GM18868 (cell line): ENCODE results near the gene IL23A.
"Not testable (repeated sequence)": the region's sequence is repeated elsewhere in the genome, so short reads cannot be mapped to it uniquely, and the experiment has no call there.

Experiments
- ATAC-seq: cut with Tn5 transposase; IDR thresholded peaks from one replicate; pipeline ENCODE4 v1.9.1; 2021; ENCODE audit warnings: mild to moderate bottlenecking, moderate library complexity; ENCODE audit not compliant: unreplicated experiment

Gene IL23A, protein sequence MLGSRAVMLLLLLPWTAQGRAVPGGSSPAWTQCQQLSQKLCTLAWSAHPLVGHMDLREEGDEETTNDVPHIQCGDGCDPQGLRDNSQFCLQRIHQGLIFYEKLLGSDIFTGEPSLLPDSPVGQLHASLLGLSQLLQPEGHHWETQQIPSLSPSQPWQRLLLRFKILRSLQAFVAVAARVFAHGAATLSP

DNA sequence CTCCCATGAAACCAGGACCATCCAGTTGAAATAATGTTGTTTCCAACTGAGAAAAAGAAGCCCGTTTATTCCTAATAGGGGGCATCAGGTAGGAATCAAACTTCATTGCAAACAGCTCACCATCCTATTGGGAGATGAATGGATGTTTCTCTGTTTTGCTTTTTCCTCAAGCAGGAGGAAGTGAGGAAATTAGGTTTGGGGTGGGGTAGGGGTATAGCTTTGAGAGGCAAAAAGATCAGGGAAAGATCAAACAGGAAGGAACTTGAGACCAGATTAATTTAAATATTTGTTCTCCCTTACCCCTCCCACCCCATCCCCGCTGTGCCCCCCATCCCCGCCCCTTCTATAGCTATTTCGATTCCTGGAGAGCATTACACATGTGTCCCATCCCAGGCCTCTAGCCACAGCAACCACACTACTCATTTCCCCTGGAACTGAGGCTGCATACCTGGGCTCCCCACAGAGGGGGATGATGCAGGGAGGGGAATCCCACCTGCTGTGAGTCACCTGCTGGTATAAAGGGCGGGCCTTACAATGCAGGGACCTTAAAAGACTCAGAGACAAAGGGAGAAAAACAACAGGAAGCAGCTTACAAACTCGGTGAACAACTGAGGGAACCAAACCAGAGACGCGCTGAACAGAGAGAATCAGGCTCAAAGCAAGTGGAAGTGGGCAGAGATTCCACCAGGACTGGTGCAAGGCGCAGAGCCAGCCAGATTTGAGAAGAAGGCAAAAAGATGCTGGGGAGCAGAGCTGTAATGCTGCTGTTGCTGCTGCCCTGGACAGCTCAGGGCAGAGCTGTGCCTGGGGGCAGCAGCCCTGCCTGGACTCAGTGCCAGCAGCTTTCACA lies at the start of gene IL23A:
Gene IL23A, plus strand, starts transcription at position 577 of the 850 bp plus-strand sequence. Its CDS starts 161 bp downstream, at position 738.
- peak; percentile 63 for ATAC-seq

DNA sequence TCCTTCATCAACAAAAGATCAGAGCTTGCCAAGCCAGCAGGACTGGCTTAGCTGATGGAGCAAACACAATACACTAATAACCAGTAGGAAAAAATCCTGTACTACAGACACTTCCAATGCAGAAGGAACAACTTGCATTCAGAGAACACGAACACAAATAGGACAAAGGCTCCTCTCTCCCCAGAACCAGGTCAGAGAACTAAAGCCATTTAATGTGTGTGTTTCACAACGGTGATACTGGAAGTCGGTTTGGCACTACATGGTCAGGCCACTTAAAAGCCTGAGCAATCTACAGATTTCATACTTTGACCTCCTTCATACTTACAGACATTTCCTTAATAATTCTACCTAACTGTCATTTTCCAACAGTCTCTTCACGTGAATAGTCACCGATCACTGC lies 44.9 kb upstream of the IL23A start:
- ATAC-seq: no peak

DNA sequence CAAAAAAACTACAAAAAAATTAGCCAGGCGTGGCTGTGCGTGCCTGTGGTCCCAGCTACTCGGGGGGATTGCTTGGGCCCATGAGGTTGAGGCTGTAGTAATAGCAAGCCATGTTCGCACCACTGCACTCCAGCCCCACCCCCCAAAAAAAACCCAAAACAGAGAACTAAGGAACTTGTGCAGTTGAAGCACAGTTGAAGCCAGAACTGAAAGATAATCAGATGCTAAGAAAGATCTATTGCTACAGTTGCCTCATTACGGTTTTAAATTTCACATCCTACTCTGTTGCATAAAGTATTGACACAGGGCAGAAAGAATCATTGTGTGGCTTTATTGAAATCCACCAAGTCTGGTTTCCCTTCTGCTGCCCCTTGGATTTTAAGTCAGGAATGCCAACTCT lies 42.4 kb upstream of the IL23A start:
- ATAC-seq: no peak

DNA sequence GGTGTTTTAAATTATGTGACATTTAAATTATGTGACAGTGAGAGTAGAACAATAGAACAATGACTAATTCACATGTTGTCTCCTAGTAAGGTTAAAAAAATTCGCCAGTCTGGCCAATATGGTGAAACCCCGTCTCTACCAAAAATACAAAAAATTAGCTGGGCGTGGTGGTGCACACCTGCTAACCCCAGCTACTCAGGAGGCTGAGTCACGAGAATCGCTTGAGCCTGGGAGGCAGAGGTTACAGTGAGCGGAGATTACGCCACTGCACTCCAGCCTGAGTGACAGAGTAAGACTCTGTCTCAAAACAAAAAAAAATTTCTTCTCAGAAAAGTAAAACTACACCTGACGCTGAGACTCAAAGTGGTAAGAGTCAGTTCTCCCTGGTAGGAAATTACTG lies 41.3 kb upstream of the IL23A start:
- ATAC-seq: no peak

DNA sequence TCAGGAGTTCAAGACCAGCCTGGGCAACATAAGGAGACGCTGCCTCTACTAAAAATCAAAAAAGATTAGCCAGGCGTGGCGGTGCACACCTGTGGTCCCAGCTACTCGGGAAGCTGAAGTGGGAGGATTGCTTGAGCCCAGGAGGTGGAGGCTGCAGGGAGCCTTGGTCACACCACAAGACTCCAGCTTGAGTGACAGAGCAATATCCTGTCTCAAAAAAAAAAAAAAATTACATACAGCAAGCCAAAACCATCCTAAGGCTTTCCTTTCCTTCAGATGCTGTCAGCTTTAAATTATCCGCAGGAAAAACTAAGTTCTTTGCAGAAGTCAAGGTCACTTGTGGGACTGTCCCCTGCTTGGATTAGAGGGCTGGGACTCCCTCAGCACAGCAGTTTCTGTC lies 39.9 kb upstream of the IL23A start:
- ATAC-seq: no peak

DNA sequence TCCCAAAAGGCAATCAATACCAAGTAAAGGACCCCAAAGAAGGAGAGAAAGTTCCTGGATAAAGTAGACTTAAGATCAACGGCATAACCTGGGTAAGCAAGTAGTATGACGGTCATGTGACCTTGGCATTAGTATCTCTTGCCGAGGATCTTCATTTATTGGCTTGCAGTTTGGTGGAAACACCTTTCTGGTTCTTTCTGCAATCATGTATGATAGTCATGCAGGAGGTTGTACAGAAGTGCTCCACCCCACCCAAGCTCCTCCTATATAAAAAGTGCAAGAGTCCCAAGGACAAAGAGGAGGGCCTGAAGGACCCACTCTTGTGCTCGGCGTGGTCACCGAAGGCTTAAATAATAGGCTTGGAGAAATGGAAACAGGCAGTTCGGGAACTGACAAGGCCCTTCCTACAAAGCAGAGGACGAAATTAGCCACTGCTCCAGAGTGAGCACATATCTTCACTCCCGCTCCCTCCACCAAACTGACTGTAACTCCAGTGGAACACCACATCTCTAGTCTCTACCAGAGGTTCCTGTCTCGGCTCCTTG lies 39.3 kb upstream of the IL23A start:
- ATAC-seq: no peak

DNA sequence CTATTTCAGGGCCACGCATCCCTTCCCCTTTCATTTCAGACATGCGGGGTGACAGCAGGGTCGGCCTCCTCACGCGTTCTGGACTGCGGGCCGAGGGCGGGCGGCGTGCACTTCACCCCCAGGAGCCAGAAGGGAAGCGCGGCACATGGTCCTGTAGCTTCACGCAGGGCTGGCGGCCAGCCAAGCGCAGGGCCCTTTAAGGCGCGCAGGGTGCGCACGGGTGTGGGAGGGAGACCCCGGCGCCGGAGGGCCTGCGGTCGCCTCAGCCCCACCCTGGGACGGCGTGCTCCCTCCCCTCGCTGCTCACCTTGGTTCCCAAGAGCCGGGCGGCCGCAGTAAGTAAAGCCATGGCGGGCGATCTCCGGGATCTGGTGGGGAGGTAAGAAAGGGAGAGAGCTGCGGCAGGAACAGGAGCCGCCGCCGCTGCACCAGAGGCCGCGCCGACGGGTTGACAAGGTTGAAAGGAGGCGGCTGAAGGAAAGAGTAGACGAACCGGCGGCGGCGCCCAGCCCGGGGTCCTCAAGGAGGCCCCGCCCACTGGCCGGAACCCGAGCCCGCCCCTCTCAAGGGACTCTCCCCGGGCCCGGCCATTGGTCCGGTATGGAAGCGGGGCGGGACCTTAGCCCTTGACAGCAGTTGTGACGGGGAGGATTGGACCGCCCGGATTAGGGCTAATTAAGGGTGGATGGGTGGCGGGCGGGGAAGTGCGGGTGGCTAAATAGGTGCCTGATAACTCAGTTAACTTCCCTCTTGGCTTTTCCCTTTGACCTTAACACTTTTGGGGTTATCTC lies 38.6 kb upstream of the IL23A start, which contains the start of gene CS:
Gene CS, minus strand, starts transcription at position 478 of the 791 bp plus-strand sequence. Its CDS starts 129 bp downstream, at position 349.
- ATAC-seq: peak; percentile 91

DNA sequence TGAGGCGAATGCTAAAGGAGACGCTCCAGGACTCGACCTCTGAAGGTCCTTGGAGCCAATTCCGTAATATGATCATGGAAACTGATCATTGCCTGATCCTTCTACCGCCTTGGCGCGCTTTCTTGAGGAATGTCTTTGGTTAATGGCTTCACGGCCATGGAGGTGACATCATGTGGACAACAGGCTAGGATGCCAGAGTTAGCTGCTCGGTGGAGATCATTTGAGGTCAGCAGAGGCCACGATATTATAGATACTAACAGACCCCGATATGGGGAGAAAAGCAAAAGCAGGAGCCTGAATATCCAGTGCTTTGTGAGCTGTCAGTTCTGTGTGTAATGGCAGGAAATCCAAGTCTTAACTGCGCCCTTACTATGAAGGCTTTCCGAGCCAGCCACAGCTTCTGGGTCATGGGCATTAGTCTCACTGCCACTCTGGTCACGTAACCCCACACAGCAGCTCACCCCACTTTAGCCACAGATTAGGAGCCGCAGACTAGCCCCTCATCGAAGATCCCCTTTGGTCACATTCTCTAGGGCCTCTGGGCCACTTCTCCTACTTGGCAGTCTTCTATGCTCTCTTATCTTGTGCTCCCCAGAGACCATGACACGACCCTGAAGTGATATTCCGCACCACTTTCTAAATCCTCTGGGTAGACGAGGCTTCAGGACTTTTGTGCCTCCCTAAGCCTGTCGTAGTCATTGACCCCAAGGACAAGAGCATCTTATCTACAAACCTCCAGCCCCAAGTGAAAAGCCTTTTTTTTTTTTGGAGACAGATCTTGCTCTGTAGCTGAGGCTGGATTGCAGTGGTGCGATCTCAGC lies 37.8 kb upstream of the IL23A start:
- no peak for ATAC-seq

DNA sequence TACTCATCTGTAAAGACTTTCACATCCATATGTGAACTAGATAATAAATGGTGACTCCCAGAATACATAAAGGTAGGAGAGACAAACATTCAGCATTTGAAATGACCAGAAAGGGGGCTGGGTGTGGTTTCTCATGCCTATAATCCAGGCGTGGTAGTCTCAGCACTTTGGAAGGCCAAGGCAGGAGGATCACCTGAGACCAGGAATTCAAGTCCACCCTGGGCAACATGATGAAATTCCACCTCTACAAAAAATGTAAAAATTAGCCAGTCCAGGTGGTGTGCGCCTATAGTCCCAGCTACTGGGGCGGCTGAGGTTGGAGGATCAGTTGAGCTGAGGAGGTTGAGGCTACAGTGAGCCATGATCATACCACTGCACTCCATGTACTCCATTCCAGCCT lies 34.4 kb upstream of the IL23A start:
- ATAC-seq: no peak

DNA sequence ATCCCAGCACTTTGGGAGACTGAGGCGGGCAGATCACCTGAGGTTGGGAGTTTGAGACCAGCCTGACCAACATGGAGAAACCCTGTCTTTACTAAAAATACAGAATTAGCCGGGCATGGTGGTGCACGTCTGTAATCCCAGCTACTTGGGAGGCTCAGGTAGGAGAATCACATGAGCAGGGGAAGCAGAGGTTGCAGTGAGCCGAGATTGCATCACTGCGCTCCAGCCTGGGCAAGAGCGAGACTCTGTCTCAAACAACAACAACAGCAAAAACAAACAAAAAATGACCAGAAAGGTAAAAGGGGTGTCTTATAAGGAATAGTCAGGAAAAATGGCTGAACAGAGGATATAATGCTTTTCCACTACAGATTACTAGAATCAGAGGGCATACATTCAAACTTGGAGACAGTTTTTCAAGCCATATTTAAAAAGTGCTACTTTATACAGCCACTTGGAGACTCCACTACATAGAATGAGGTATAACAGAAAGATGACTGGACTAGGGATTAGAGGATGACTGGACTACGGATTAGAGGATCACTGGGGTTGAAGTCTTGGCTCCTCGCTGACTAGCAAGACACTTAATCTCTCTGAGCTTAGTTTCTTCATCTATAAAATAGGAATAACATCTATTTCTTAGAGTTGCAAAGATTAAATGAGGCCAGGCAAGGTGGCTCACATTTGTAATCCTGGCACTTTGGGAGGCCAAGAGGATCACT lies 33.7 kb upstream of the IL23A start:
- no peak for ATAC-seq

DNA sequence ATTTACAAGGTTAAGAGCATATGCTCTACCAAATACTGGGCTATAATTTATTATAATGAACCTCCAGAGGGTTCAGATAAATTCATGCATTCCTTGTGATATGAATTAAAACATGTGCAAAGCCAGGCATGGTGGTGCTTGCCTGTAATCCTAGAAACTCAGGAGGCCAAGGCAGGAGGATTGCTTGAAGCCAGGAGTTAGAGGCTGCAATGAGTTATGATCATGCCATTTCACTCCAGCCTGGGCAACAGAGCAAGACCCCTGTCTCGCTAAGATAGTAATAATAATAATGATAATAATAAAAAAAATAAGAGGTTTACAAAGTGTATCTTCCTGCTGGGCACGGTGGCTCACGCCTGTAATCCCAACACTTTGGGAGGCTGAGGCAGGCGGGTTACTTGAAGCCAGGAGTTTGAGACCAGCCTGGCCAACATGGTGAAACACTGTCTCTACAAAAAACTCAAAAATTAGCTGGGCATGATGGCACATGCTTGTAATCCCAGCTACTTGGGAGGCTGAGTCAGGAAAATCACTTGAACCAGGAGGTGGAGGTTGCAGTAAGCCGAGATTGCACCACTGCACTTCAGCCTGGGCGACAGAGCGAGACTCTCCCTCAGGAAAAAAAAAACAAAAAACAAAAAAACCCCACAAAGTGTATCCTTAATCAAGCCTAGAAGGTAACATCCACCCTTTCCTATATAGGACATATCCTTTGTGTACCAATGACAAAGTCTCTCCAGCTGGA lies 31.3 kb upstream of the IL23A start:
- no peak for ATAC-seq

DNA sequence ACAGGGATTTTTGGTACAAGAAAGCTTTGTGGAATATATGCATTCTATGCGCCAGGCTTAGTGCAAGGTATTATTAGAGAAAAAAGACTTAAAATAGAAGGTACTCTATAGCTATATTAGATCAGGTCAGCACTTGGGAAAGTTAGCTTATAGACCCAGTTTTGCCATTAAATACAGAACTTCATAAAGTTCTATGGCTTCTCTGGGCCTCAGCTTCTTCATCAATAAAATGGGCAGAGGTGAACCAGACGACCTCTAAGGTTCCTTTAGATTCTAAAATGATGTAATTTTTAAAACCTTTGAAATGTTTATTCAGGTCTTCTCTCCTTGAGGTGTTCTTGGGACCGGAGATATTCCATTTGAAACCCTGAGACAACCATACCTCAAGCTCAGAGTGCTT lies 30.0 kb upstream of the IL23A start:
- ATAC-seq: no peak

DNA sequence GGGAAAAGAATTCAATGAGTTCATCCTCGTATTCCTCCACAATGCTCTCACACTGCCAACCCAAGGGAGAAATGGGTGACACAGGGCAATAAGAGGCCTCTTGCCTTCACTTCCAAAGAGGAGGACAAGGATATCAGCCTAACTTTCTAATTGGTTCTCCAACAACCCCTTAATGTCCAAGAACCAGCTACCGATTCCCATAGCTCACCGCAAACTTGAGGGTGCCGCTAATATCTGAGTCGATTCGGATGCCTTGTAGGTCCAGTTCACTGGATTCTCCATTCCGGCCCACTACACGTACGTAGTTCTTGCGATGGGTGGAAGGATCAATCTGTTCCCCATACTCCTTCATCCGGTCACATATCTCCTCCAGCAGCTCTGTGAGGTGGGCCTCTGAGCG lies 27.7 kb upstream of the IL23A start:
- no peak for ATAC-seq

DNA sequence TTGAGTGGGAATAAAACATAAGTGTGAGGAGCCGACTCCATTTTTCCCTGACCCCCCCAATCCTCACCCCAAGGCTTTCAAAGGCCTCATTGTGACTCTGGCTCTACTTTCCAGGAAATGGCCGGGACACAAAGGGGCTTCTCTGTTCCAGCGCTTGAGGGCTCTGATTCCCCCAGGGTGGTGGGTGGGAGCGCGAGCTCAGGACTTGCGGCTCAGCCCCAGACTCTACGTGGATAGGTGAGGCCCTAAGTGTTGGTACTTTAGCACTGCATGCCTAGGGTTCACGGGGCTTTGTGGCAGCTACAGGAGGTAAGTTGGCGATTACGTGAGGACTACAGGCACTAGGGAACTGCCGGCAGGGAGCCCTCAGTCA lies 23.4 kb upstream of the IL23A start:
- ATAC-seq: no peak

DNA sequence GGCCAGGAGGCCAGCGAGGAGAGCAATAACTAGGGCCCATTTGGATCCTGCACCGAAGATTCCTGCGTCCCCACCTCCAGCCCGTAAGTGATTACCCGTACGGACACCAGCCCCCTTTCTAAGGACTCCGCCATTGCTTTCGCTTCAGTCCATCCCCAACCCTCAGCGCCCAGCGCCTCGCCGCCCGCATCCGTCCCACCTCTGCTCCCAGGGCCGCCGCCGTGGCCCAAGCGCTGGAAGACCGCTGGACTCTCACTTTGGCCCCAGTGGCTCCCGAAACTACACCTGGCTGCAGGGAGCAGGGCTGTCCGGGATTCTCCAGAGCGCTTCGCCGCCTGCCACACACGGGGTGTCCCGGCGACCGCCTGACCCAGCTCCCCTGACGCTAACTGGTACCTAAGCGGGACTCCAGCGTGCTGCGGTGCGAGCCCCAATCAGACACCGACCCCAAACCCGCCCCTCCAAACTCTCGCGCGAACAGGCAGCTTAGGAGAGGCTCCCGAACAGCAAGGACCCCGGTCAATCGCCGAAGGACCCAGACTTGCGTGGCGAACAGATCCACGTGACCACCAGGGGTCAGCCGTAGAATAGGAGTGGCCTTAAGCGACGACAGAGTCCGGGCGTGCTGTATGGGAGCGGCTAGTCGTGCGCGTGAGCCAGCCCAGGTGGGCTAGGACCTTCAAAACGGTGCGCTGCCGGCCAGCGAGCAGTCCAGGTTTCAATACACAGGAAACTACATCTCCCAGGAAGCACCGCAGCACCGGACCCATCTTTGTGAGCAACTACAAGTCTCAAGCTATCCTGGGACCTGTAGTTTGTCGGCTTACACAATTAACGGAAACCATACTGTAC lies 22.8 kb upstream of the IL23A start, which contains the start of gene CNPY2:
Gene CNPY2, minus strand, starts transcription at position 367 of the 852 bp plus-strand sequence. CDS start 771 bp downstream, outside the sequence.
- ATAC-seq: peak; percentile 87

DNA sequence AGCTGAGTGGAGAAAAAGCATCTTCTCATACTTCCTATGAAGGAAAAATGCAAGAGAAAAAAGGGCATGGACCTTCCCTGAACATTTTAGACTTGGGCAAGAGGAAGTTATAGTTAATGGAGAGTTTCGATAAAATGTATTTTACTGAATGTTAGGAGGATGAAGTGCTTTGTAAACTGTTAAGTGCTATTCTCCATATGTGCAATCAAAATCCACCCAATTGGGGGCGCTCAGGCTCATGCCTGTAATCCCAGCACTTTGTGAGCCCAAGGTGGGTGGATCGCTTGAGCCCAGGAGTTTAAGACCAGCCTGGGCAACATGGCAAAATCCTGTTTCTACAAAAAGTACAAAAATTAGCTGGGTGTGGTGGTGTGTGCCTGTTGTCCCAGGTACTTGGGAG lies 21.0 kb upstream of the IL23A start:
- ATAC-seq: no peak

DNA sequence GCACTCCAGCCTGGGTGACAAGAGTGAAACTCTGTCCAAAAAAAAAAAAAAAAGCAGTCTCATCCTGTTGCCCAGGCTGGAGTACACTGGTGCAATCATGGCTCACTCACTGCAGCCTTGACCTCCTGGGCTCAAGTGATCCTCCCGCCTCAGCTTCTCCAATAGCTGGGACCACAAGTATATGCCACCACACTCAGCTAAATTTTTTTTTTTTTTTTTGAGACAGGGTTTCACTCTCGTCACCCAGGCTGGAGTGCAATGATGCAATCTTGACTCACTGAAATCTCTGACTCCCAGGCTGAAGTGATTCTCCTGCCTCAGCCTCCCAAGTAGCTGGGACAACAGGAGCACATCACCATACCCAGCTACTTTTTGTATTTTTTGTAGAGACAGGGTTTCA lies 17.7 kb upstream of the IL23A start:
- ATAC-seq: no peak

DNA sequence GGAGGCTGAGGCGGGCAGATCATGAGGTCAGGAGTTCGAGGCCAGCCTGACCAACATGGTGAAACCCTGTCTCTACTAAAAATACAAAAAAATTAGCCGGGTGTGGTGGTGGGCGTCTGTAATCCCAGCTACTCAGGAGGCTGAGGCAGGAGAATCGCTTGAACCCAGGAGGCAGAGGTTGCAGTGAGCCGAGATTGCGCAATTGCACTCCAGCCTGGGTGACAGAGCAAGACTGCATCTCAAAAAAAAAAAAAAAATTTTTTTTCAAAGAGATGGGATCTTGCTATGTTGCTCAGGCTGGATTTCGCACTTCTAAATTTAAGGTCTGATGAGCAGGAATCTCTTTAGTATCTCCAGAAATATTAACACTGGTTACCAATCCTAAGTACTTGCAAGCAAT lies 17.1 kb upstream of the IL23A start:
- not testable (repeated sequence) for ATAC-seq
